ENCODE results near the gene ZDHHC11.
"Not testable (repeated sequence)": the region's sequence is repeated elsewhere in the genome, so short reads cannot be mapped to it uniquely, and the experiment has no call there.

Gene ZDHHC11

DNA sequence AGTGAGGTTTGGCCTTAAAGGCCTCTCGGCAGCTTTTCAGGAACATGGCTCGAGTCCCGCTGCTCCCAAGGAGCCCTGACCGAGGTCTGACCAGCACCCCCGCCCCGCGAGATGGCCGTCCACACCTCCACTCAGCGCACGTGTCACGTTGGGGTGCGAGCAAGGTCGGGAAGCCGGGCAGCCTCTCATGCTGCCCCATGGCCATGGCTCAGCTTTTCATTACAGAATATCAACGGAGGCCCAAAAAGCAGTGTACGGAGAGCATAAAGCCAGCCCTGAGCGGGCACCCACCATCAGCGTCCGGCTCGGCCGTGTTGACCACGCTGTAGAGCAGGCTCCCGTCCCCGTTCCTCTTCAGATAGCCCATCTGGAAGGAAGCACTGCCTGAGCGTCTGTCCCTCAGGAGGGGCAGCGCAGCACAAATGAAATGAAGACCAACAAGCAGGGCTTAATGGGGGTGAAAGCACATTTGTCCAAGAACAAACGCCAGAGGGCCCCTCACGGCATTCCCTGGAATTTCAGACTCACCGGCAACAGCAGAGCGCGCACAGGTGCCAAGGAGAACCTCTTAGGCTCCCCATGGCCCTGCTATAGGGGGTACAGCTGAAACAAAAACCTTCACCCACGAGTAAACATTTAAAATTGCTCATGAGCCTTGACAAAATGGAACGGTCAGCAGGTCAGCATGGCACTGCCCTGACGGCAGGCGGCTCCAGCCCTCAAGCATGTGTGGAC lies 30.2 kb upstream of the ZDHHC11 start:
- DNase-seq (ENCODE audit: low read depth), result no peak

DNA sequence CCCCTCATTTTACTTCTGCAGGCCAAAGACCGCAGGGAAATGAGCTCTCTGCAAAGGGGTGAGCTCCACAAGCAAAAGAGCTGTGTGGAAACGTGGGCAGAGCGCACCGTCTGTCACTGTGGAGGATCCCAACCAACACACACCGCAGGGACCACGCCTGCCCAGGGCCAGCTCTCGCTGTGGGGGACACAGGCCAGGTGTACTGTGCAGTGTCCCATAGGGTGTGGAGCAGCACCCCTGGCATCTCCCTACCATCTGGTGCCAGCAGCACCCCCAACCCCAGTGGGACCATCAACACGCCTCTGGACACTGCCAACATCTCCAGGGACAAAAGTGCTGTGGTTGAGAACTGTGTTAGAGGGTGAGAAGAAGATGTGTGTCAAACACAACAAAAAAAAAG lies 27.9 kb upstream of the ZDHHC11 start:
- DNase-seq (ENCODE audit: low read depth), result not testable (repeated sequence)

DNA sequence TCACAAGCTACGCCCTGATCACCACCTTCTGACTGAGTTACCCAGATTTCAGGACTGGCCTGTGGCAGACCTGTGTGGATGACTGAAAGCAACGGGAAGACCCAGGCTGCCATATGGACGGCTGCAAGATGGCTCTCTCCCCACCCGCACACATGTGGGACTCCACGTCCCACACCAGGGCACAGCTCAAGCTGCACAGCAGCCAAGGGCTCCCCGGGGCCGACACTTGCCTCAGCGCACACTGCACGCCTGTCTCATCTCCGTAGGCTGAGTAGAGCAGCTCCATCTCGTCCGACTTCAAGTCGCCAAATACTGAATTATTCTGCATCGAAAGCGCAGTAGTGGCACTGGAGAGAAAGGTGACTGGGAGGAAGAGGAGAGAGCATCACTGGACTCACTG lies 27.3 kb upstream of the ZDHHC11 start:
- DNase-seq (ENCODE audit: low read depth), result no peak

DNA sequence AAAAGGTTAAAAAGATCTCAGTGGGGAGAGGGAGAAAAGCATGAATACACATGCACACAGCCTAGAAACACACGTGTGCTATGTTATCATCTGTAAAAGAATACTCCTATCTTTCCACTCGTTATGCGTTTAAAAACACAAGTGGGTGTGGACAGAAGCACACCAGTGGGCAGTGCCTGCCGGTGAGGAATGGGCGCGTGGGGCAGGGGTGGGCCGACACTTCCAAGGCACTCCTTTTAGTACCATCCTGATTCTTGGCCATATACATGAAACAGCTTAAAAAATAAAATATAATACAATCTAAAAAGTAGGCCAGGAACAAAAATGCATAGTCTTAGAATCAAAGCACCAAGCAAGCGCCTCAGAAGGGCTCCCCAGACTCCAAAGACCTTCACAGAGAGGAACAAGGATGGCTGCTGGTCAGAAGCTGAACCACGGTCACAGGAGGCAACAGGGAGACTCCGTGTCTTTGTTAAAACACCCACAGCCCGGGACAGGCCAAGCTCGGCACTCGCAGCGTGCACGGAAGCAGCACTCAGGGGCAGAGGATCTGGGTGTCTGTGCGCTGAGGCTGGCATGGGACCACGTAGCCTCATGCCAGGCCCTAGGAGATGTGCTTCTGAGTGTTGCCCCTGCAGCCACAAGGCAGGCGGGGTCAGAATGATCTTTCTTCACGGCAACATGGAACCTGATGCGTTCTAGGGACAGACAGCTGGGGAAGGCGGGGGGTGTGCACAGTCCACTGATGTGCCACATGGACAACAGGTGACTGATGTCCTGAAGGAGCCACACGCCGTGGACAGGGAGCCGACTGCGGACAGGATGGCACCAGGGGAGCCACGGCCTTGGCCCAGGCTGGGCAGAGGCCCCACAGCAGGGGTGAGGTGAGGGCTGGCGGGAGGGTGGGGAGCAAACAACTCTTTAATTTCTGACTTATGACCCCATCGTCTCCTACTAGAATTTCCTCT lies 25.9 kb upstream of the ZDHHC11 start:
- DNase-seq (ENCODE audit: low read depth), result no peak

DNA sequence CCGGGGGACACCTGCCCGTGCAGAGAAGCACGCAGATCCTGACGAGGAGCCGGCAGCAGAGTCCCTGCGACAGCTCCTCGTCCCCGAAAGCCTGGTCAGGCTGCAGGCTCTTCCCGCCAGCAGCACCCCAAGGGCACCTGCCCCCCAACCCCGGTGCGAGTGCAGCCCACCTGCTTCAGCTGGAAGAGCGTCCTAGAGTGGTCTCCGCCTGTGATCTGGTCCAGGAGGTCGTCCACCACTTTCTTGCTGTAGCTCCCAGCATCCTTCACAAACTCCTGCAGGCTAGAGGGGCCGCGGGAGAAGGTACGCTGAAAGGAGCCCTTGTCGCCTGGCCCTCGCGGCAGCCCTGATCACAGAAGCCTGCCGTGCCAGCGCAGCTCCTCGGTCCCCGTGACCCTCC lies 25.1 kb upstream of the ZDHHC11 start:
- no peak for DNase-seq (ENCODE audit: low read depth)

DNA sequence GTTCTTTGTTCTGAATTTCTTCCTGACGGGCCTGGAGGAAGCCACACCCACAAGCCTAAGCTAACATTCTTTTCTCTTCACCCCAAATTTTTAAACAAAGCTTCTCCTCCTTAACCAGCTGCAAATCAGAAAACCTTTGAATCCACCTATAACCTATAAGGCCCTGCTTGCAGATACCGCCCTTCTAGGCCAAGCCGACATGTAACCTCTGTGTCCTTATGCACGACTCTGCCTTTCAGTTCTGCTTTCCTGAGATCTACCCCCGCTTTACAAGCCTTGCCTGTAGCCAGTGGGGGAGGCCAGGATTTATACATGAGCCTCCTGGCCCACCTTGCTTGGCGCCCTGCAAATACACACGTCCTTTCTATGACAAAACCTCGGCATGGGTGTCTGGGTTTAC lies 22.5 kb upstream of the ZDHHC11 start:
- no peak for DNase-seq (ENCODE audit: low read depth)

DNA sequence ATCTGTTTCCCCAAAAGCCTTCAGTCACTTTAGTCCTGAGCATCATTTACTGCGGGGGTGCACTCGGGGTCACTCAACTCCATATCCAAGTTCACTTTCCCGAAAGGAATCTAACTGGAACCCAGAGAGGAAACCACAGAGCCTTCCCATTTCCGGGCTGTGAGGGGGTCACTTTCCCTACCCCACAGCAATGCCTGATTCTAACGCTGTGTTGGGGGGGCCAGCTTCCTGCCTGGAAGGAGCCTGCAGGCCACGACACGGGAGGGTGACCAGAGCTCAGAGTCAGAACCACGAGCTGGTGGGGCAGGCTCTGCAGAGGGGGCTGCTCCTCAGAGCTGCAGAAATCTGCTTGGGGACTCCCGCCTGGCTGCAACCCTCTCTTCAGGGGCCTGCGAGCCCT lies 21.5 kb upstream of the ZDHHC11 start:
- DNase-seq (ENCODE audit: low read depth), result no peak

DNA sequence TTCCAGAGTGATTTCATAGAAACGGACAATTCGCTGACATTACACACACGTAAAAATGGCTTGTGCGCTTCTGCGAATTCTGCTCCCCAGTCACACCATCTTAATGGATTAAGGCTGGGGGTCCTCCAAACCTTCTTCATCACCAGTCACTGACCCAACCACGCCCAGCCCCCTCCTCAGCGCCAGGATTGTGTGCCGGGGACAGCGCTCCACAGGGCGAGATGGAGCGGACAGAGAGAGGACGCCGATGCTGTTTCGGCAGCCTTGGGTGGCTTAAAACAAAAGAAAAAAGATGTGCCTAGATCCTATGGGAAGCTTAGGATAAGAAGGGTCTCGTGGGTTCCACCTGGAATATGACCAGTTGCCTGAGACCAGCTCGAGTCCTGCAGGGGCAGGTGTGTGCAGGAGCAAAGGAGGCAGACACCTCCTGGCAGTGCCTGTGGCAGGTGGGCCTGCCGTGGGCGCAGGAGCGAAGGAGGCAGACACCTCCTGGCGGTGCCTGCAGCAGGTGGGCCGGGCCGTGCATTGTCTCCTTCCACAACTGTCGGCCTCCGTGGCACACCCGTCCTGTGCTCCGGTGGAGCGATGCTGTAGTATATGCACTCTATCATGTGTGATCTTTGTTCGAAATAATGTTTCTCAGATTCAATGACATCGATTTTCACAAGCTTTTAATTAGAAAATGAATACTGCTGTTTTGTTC lies 21.0 kb upstream of the ZDHHC11 start:
- no peak for DNase-seq (ENCODE audit: low read depth)

DNA sequence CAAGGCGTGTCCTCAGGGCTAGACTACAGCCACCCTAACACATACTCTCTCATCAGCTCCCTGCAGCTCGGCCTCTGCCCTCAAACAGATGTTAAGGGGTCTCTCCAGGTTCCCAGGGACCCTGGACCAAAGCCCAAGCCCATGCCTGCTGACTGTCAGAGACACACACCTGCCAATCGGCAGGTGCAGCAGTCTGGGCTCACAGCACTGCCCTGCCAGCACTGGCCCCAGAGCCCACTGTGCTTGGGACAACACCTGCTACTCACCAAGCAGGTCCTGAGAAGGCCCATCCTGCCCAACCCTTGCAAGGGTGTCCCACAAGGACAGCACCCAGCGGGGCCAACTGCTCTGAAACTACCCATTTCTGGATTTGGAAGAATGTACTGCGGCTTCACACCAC lies 20.2 kb upstream of the ZDHHC11 start:
- DNase-seq (ENCODE audit: low read depth), result no peak

DNA sequence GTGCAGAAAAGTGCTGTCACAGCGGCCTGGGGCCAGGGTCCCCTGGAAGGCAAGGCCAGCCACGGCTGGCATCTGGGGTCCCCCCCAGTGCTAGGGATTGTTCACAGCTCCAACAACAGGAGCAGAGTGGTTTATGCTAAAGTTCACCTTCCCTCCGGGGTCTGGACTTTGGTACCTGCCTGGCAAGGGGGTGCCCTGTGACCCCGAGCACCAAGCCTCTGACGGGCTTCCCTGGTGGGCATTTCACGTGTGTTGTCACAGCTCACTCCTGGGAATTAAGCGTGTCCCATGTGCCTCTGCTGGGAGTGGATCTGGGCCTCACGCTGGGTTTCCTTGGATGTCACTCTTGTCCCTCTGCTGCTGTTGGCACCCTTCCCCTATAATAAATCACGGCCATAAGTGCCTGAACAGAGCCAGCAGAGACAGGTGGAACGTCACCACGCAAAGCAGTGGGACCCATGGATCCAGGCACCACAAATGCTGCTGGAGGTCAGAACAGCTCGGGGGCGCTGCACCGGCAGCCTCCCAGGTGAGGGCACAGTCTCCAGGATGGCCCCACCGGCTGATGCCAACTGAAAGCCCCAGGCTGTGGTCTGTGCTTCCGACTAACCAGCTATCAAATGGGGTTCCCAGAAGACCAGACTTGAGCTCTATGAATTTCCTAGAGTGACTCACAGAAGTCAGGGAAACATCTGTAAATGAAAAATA lies 17.8 kb upstream of the ZDHHC11 start:
- no peak for DNase-seq (ENCODE audit: low read depth)

DNA sequence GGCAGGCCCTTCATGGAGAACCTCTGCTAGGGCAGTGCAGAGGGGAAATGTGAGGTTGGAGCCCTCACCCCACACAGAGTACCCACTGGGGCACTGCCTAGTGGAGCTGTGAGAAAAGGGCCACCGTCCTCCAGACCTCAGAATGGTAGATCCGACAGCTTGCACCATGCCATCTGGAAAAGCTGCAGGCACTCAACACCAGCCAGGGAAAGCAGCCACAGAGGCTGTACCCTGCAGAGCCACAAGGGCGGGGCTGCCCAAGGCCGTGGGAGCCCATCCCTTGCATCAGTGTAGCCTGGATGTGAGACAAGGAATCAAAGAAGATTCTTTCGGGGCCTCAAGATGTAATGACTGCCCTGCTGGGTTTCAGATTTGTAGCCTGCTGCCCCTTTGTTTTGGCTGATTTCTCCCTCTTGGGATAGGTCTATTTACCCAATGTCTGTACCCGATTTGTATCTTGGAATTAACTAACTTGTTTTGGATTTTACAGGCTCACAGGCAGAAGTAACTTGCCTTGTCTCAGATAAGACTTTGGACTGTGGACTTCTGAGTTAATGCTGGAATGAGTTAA lies 16.6 kb upstream of the ZDHHC11 start:
- no peak for DNase-seq (ENCODE audit: low read depth)

DNA sequence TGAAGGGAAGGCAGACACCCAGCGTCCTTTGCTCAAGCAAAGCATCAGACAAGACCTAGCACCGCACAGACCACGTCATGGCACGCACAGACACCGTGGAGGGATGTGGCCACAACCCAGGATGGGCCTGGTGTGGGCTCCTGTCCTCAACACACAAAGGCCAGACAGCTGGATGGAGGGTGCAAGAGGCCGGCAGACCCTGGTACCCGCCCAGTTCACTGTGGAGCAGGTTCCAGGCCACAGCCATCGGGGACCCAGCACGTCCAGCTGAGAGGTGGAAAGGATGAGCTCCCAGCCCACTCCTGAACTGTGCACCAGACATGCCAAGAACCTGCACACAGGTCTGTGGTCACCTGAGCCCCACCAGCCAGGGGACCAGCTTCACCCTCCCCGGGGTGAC lies 15.0 kb upstream of the ZDHHC11 start:
- DNase-seq (ENCODE audit: low read depth), result no peak

DNA sequence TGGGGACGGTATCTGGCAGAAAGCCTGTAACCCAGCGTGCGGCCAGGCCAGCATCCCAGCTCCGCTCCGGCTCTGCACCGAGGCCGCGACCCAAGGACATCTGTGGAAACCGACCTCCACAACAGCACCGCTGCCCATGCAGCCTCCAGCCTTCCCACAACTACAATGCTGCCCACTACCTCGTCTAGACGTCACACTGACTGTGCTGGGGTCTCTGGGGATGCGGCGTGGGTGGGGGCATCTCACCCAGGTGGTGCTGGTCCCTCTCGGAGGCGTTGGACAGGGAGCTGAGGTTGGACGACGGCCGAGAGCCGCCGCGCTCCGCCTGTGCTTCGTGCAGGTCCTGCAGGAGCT lies 14.4 kb upstream of the ZDHHC11 start:
- no peak for DNase-seq (ENCODE audit: low read depth)

DNA sequence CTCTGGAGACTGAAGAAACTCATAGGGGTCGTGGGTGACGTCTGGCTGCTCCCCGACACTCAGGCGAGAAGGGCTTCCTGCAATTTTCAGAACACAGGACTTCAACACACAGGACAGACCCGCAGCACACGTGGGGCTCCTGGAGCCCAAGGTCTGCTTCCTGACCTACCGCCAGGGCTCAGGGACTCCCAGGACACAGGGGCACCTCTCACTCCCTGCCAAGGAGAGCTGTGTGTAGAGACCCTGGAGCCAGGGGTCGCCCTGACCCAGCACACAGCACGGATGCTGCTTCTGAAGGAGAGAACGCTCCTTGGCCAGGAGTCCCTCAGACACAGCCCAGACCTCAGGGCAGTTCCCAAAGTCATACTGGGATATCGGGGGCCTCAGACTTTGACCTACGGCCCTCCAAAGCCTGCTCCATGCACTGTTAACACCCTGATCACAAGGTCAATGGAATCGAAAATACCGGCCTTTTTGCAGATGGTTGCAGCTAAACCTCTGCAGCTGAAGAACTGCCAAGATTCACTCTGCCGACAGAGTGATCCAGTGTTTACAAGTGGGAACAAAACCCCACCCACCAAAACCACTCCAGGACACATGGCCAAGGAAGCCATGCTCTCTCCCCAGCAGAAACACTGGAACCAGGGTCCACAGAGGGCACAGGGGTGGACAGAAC lies 13.8 kb upstream of the ZDHHC11 start:
- DNase-seq (ENCODE audit: low read depth), result no peak

DNA sequence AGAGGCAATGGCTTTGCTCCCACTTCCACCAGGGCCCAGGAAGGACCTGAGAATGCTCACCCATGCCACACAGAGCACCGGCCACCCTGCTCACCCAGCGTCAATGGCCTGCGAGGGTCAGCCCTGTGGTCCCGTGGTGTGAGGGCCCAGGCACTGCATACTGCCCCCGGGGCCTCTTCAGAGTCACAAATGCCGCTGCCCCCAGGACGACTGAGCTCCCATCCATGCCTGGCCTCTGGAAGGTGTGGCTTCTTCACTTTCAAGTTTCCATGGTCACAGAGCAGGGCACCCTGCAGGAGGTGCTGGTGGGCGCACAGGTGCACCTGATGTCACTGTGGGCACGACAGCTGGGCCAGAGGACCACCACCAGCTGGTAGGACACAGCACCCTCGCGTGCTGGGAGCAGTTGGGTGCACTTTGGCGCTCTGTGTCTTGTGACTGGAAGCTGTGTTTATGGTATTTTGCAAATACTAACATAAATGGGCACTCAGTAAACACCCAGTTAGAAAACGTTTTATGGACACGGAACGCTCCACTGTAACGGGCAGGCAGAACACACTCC lies 12.5 kb upstream of the ZDHHC11 start:
- DNase-seq (ENCODE audit: low read depth), result no peak

DNA sequence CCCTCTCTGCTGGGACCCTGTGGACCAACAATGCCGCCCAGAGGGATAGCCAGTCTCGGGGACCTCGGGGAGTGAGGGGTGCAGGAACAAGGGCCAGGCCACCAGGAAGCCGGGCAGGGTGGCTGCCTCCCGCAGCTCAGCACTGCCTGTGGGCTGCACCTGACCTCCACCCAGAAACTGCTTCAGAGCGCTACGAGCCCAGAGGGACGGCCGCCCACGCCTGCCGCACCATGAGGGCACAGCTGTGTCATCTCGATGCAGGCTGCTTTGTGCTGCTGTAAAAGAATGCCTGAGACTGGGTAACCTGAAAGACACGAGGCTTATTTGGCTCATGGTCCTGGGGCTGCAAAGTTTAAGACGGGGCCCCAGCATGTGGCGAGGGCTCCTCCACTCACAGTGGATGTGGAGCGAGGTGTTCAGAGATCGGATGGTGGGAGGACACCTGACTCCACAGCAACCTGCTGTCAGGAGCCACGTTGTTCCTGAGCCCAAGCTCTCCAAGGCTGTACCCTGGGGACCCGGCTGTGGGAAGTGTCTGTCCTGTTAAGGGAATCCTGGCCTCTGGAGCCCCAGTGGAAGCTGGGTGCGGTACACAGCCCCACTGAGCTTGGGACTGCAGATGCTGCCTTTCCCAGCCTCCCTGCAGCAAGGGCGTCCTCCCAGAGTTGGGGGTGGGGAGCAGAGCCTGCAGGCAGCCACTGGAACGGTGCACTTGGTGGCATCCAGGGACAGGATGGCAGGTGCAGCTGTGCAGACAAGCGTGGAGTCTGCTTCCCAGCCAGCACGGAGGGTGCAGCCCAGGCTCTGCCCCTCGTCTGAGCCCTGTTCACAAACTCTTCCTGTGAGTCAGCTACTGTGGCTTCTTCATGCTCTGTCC lies 11.8 kb upstream of the ZDHHC11 start:
- no peak for DNase-seq (ENCODE audit: low read depth)

DNA sequence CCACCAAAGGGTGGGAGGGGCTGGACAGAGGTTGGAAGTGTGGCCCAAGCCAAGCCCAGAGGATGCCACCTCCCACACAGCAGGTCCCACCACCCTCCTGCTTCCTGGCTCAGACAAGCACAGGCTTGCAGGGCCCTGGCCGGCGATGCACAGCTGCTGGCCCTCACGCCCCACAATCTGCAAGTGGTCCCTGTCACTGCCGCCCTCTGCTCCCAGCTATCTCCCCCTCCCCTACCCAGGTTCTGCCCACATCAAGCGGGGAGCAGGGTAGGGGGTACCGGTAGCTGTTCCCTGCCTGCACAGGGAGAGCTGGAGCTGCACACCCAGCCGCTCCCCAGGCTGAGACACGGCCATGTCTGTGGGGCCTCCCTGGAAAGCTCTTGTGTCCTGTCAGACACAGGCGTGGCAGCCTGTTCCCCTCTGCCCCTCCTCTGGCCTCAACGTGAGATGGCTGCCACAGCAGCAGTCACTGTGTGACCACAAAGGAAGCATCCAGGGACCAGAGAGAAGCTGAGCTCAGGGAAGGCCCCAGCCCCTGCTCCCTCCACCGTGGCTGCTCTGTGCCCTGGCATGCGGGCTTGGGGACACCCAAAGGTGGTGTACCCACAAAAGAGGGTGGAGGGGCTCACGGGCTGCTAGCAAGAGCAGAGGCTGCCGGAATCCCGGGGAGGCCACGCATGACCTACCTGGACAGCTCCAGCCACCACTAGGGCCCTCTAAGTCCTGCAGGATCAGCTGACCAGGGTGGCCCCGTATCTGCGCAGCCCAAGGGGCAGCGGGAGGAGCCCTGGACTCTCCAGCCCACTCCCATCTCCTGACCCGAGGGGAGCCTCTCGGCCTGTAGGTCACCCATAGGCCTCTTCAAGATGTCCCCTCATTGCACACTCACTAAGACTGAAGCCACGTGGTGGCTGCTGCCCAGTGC lies 10.9 kb upstream of the ZDHHC11 start:
- DNase-seq (ENCODE audit: low read depth), result no peak

DNA sequence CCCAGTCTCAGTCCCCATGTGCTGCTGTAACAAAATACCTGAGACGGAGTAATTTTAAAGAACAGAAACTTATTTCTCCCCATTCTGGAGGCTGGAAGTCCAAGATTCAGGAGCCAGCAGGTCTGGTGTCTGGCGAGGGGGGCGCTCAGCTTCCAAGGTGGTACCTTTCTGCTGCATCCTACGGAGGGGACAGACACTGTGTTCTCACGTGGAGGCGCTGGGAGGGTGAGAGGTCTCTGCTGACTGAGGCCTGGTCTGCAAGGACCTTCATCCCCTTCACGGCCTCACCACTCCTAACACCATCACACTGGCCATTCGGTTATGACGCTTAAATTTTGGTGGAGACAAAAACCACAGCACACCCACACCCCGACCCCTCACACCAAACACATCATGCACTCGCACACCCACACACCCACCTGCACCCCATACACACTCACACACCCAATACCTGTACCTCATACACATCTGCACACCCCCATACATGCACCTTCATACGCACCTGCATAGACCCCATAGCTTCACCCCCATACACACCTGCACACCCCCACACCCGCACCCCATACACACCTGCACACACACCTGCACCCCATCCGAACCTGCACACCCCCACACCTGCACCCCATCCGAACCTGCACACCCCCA lies 9.8 kb upstream of the ZDHHC11 start:
- no peak for DNase-seq (ENCODE audit: low read depth)

Measured in stimulated activated CD8-positive, alpha-beta memory T cell treated with anti-CD3 and anti-CD28 coated beads, Interleukin-12 subunit alpha, Interleukin-12 subunit beta, amount 100 ng/mL, for 1 hour (primary cell).